HepG2 (cell line): ENCODE measurements around the gene AK4. TPM values are rescaled to one million over a fixed set of nuclear protein-coding genes. Genes with fewer than 3 reads are reported as not detected.
A peak's percentile ranks its signal among the peaks of the same experiment; 100 is the strongest.

ENCODE experiments used
- ATAC-seq: fragments of 200-7000 bp; cut with Tn5 transposase; 3 replicates; pipeline ENCODE4 v1.9.1; 2020; ENCODE audit warnings: mild to moderate bottlenecking, moderate library complexity
- BruUV-seq: library from RNA; stranded (reverse); fragments of 400-500 nt; replicated peaks from 2 replicates; lab custom pipeline; 2021; lab: Mats Ljungman, UMichigan
- CTCF ChIA-PET: fragments of 300-600 bp; formaldehyde crosslinking; extraction: SDS; loops from one replicate; lab custom pipeline; 2021; ENCODE audit warnings: low total read pairs, inconsistent platforms, low intra/inter-chr PET ratio; lab: Yijun Ruan, JAX
- POLR2A ChIA-PET: fragments of 350-600 bp; sonication (Branson Sonifier 250); formaldehyde crosslinking; loops from one replicate; lab custom pipeline; 2020; ENCODE audit warnings: antibody characterized with exemption, inconsistent platforms; lab: Yijun Ruan, JAX
- DNase-seq: peaks from one replicate; pipeline ENCODE4 v3.0.0-alpha.2; 2015; ENCODE audit warnings: low spot score
- FAIRE-seq: peaks from 3 replicates; lab custom pipeline; 2011; peaks lifted over from hg19 to GRCh38; lab: Jason Lieb, UNC
- H2AFZ ChIP-seq: one replicate; pipeline ENCODE4 v1.6.1; 2011; ENCODE audit warnings: low read length, inconsistent platforms
- H3K27ac ChIP-seq: fragments of 300-600 bp; 3 replicates; pipeline ENCODE4 v1.8.0; 2011; ENCODE audit warnings: mixed run types, mild to moderate bottlenecking, mixed read lengths, low read length, inconsistent platforms; ENCODE audit not compliant: insufficient read depth; ENCODE audit errors: extremely low read length
- H3K27me3 ChIP-seq, 2 experiments: fragments of 200-600 bp in 1 of 2; 2 replicates in 1 of 2; 3 replicates in 1 of 2; pipeline versions ENCODE4 v1.6.0 to v1.8.0; 2011; ENCODE audit warnings: low read length in 2 of 2, mild to moderate bottlenecking in 2 of 2, moderate library complexity in 2 of 2, inconsistent platforms in 1 of 2; ENCODE audit not compliant: insufficient read depth in 2 of 2, control insufficient read depth in 1 of 2
- H3K36me3 ChIP-seq, 2 experiments: fragments of 200-600 bp in 1 of 2; replicated peaks in 1 of 2; 2 replicates in 1 of 2; 3 replicates in 1 of 2; pipeline versions ENCODE4 v1.5.1 to v1.8.0; 2011; ENCODE audit warnings: low read length in 2 of 2, inconsistent platforms in 1 of 2; ENCODE audit not compliant: insufficient read depth in 2 of 2, control insufficient read depth in 1 of 2
- H3K4me1 ChIP-seq: 2 replicates; pipeline ENCODE4 v1.5.1; 2012; ENCODE audit warnings: low read length, inconsistent platforms; ENCODE audit not compliant: insufficient read depth
- H3K4me2 ChIP-seq: 2 replicates; pipeline ENCODE4 v1.6.0; 2011; ENCODE audit warnings: low read depth, low read length, inconsistent platforms
- H3K4me3 ChIP-seq, 3 experiments: fragments of 200-600 bp in 1 of 3; sonication (generic), shearing (Covaris generic) in 1 of 3; replicated peaks in 1 of 3; 2 replicates each; pipeline ENCODE4 v1.5.1; 2011 to 2016; ENCODE audit warnings: low read length in 3 of 3, inconsistent platforms in 2 of 3, low read depth in 2 of 3, mild to moderate bottlenecking in 2 of 3, control low read depth in 1 of 3, mixed read lengths in 1 of 3; ENCODE audit not compliant: insufficient read depth in 1 of 3
- H3K79me2 ChIP-seq: one replicate; pipeline ENCODE4 v1.6.1; 2011; ENCODE audit warnings: low read length, inconsistent platforms; ENCODE audit not compliant: insufficient read depth
- H3K9ac ChIP-seq: 2 replicates; pipeline ENCODE4 v1.6.0; 2011; ENCODE audit warnings: mild to moderate bottlenecking, low read depth, low read length, inconsistent platforms; ENCODE audit not compliant: insufficient read depth
- H3K9me3 ChIP-seq: 2 replicates; pipeline ENCODE4 v1.5.1; 2012; ENCODE audit warnings: mild to moderate bottlenecking, low read length
- H4K20me1 ChIP-seq: 2 replicates; pipeline ENCODE4 v1.6.0; 2011; ENCODE audit warnings: inconsistent platforms, mild to moderate bottlenecking, low read length, moderate library complexity; ENCODE audit not compliant: insufficient read depth
- BATF2 ChIP-seq: sonication (generic); formaldehyde crosslinking; IDR thresholded peaks from 2 replicates; pipeline ENCODE4 v1.8.0; 2022; ENCODE audit warnings: mild to moderate bottlenecking, missing genetic modification reagents, moderate library complexity
- CCAR2 ChIP-seq: fragments of 200-400 bp; formaldehyde crosslinking; optimal IDR thresholded peaks from 2 replicates; pipeline ENCODE3; 2018; ENCODE audit warnings: low read depth, mild to moderate bottlenecking, low read length, moderate library complexity
- NFIC ChIP-seq: IDR thresholded peaks from 2 replicates; pipeline ENCODE4 v1.6.1; 2012; ENCODE audit warnings: mild to moderate bottlenecking, low read length, inconsistent platforms
- RARA ChIP-seq: IDR thresholded peaks from 2 replicates; pipeline ENCODE4 v1.6.1; 2016; ENCODE audit warnings: missing genetic modification reagents, missing compliant biosample characterization
- RERE ChIP-seq: IDR thresholded peaks from 2 replicates; pipeline ENCODE4 v1.6.1; 2016; ENCODE audit warnings: low read depth, missing genetic modification reagents, missing compliant biosample characterization
- SOX13 ChIP-seq, 3 experiments: fragments of 450-650 bp in 1 of 3; sonication (generic) in 1 of 3; formaldehyde crosslinking in 1 of 3; IDR thresholded peaks in 2 of 3; conservative IDR thresholded peaks in 1 of 3; 2 replicates each; pipeline versions ENCODE4 v1.5.0 to v1.6.1; 2016 to 2020; ENCODE audit warnings: antibody characterized with exemption in 1 of 3, mild to moderate bottlenecking in 1 of 3, missing compliant biosample characterization in 1 of 3, missing genetic modification reagents in 1 of 3, moderate library complexity in 1 of 3
- SP140L ChIP-seq: sonication (generic); formaldehyde crosslinking; IDR thresholded peaks from 2 replicates; pipeline ENCODE4 v1.4.0; 2020; ENCODE audit warnings: missing genetic modification reagents, borderline replicate concordance
- ZSCAN29 ChIP-seq: sonication (generic); formaldehyde crosslinking; conservative IDR thresholded peaks from 2 replicates; pipeline ENCODE4 v1.4.0; 2020; ENCODE audit warnings: mild to moderate bottlenecking, missing genetic modification reagents
- WGBS: methylation state at CpG from one replicate; pipeline ENCODE4 v1.1.6; 2017; ENCODE audit warnings: low lambda C conversion rate; 5-methylcytosine and 5-hydroxymethylcytosine counted together
- in situ Hi-C: cut with HindIII; loops from 2 replicates; pipeline ENCODE4 v1.10.0; 2017; ENCODE audit warnings: low pct_unique_long_range_greater_than_20kb; ENCODE audit not compliant: extremely low pct_ligation_motif_present
- intact Hi-C: fragments of 100-400 bp; cut with micrococcal nuclease; formaldehyde crosslinking; loops from one replicate; pipeline ENCODE4 v1.10.0; 2022; ENCODE audit not compliant: unreplicated experiment
- polyA plus RNA-seq, 8 experiments: library from polyadenylated mRNA; depleted of rRNA in 3 of 8; stranded (reverse) in 7 of 8; unstranded in 1 of 8; fragments of >200 nt; fragmentation: Illumina TruSeq in 4 of 8; extraction: Trizol in 4 of 8; gene quantifications; 2 replicates each; pipeline versions ENCODE4 v1.2.1 to v1.2.3, GENCODE V29; 2011 to 2016; ENCODE audit warnings: low read depth in 4 of 8, missing spikeins in 1 of 8, mixed read lengths in 1 of 8; ENCODE audit not compliant: insufficient read depth in 1 of 8
- total RNA-seq, 5 experiments: library from RNA; depleted of rRNA; stranded (reverse); fragments of >200 nt; fragmentation: Illumina TruSeq; extraction: Trizol; gene quantifications; 2 replicates each; pipeline ENCODE4 v1.2.3, GENCODE V29; 2016; ENCODE audit warnings: low read depth in 1 of 5

Gene AK4
- total and polyA plus RNA-seq, 2 of the 13 experiments (the other 11 are each of a cell fraction or from before 2014, with no cell fraction given) = 110 to 160 TPM

- Histone ChIP-seq H4K20me1 (peaks cover 19% of the 10 kb centered on the region), H3K4me3 (peak overlapping the region; percentile 75 to 90 (median 86)), H3K9ac (peak overlapping the region; percentile 76)
- FAIRE-seq (peak; percentile 53), ATAC-seq (no peak)
- no peak for TF ChIP-seq RARA
- TF ChIP-seq NFIC = 0 out of 2 replicates have a peak, but pooled peaks have one; percentile 1
- TF ChIP-seq, all 625 proteins: peak for 1
- in situ Hi-C loops (no loop called here), intact Hi-C loops (loop anchor here (1.0 kb wide), 1 partner anchor 8 kb away; no protein-coding TSS in a partner anchor)
- Histone ChIP-seq H3K9me3 (no peaks in the 10 kb centered on the region), H3K4me2 (peak overlapping the region; percentile 85), H3K4me1 (peaks cover 73% of the 10 kb centered on the region), H3K79me2 (peaks cover 68% of the 10 kb centered on the region), H2AFZ (no peak overlapping the region), H3K36me3 (0 out of 5 replicates have a peak, but pooled peaks cover 0 to 1% of the 10 kb centered on the region in 2 experiments), H3K27me3 (no peaks in the 10 kb centered on the region; a peak in 1 of 5 replicates), H3K27ac (peak overlapping the region; percentile 78)
- ChIA-PET CTCF (no interaction called here), POLR2A (interaction anchor here (0.6 to 1.2 kb wide), 3 partner anchors 9 to 98 kb away, joined by 3 read pairs; no protein-coding TSS in a partner anchor)
- no peak for DNase-seq
- BruUV-seq = no TSS peak
Observed at GRCh38 chr1:65150108-65150463, 2.1 kb downstream of the AK4 start.

- ChIA-PET POLR2A (interaction anchor here (1.2 kb wide), 1 partner anchor 15 kb away, joined by 3 read pairs; no protein-coding TSS in a partner anchor), CTCF (no interaction called here)
- no TSS peak for BruUV-seq
- Histone ChIP-seq H3K36me3 (0 out of 5 replicates have a peak, but pooled peaks cover 0 to 1% of the 10 kb centered on the region in 2 experiments), H4K20me1 (peaks cover 19% of the 10 kb centered on the region), H3K4me2 (peak overlapping the region; percentile 85), H3K4me1 (peaks cover 72% of the 10 kb centered on the region), H3K79me2 (peaks cover 74% of the 10 kb centered on the region), H3K27ac (no peak overlapping the region), H3K9ac (peak overlapping the region; percentile 76; the same call in 1 of the 2 replicates), H2AFZ (no peak overlapping the region), H3K27me3 (no peaks in the 10 kb centered on the region; a peak in 1 of 5 replicates), H3K4me3 (peak overlapping the region; percentile 75 to 90 (median 86)), H3K9me3 (no peaks in the 10 kb centered on the region)
- 79% methylated on average over 23 of the region's 23 CpGs for WGBS
- no peak for FAIRE-seq
- in situ Hi-C loops (no loop called here), intact Hi-C loops (loop anchor here (1.0 kb wide), 1 partner anchor 8 kb away; no protein-coding TSS in a partner anchor)
- DNase-seq = no peak
- ATAC-seq = no peak
- TF ChIP-seq RERE (CRISPR knock-in tag) = no peak
- TF ChIP-seq BATF2 (CRISPR knock-in tag) = no peak
- 0 out of 2 replicates have a peak, but pooled peaks have one; percentile 2 for TF ChIP-seq NFIC
- TF ChIP-seq SOX13 (IDR thresholded peaks at IDR 0.05) = no peak
- TF ChIP-seq SOX13 (CRISPR knock-in tag; conservative IDR thresholded peaks at IDR 0.05 in 1 of 2, IDR thresholded peaks at IDR 0.05 in 1 of 2) = no peak; a peak in 1 of 4 replicates
- 0 out of 2 replicates have a peak, but pooled peaks have one; percentile 51 for TF ChIP-seq ZSCAN29
- no peak for TF ChIP-seq SP140L (CRISPR knock-in tag)
- no peak for TF ChIP-seq CCAR2
Observed at GRCh38 chr1:65150583-65151263, 2.7 kb downstream of the AK4 start.
